ENCODE results near the gene KCTD1. TPM values are rescaled to one million over a fixed set of nuclear protein-coding genes. Genes with fewer than 3 reads are reported as not detected.
A peak's percentile ranks its signal among the peaks of the same experiment; 100 is the strongest.

The KCTD1 gene
- total and polyA plus RNA-seq, 2 of the 4 experiments (the other 2 are of a cell fraction), result 5.0 to 5.8 TPM

DNA sequence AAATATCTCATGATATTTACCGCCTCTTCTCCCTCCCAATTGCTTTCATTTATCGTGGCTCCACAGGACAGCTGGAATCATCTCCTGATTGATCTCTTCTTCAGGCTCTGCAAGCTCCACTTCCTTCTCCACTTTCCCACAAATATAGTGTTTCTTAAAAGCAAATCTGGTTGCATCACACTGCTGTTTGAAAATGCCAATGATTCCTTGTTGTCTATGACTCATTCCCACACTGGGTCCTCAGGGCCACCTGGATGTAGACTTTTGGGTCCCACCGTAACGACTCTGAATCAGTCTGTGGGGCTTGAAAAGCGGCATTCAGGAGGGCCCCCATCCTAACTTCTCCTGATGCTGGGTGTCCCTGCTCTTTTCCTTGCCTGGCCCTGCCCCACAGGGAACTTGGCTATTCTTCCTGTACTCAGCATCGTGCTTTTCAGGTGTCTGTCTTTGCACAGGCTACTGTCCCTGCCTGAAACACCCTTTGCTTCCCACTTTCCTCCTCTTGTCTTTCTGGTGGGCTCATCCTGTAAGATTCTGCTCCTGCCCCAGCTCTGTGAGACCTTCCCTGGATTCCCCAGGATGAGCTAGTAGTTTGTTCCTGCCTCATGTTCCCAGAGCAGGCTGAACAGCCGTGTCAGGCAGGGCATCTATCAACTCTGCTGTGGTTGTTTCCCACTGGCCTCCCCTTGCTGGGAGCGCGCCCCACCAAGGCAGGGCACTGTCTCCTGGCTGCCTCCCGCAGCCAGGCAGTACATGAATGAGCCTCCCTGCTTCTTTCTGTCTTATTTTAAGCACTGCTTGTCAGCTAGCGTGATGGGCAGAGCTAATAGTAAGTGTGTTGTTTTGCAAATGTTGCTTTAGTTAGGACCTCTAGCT, 111.9 kb downstream of the KCTD1 start:
- Histone ChIP-seq H2AFZ (replicated peaks; ENCODE audit: low read length, poor library complexity) (peak overlapping the region; percentile 3), H2AK9ac (replicated peaks; ENCODE audit: low read depth, low read length, poor library complexity) (no peak overlapping the region), H2BK120ac (ENCODE audit: low read depth, low read length) (peak overlapping the region; percentile 80; the same call in 1 of the 2 replicates), H3K36me3 (ENCODE audit: control insufficient read depth, insufficient read depth, low read length) (no peaks in the 10 kb centered on the region), H4K20me1 (ENCODE audit: insufficient read depth, low read length) (no peaks in the 10 kb centered on the region), H3K9ac (ENCODE audit: low read depth, low read length) (no peak overlapping the region), H3K4me3 (ENCODE audit: insufficient read depth, low read depth, low read length) (no peak overlapping the region), H4K8ac (ENCODE audit: low read depth in 2 of 2, low read length in 2 of 2) (peak overlapping the region in 1 of 2 experiments; percentile 38; a peak in 1 of 4 replicates), H2AK5ac (ENCODE audit: low read depth, low read length) (peak overlapping the region; percentile 84), H4K91ac (ENCODE audit: insufficient read depth, low read depth, low read length) (peak overlapping the region; percentile 54), H3K14ac (replicated peaks; ENCODE audit: low read depth, low read length) (no peak overlapping the region), H3K4me2 (ENCODE audit: low read depth, low read length) (no peak overlapping the region; the same call in 1 of the 2 replicates), H2BK20ac (ENCODE audit: low read depth, low read length) (peak overlapping the region; percentile 52), H3K79me1 (ENCODE audit: low read depth in 1 of 2, low read length in 2 of 2) (no peaks in the 10 kb centered on the region), H3K18ac (ENCODE audit: low read depth, low read length) (peak overlapping the region; percentile 17; the same call in 1 of the 2 replicates), H3K4me1 (ENCODE audit: control insufficient read depth, insufficient read depth, low read length) (peaks cover 9% of the 10 kb centered on the region; the same call in 1 of the 2 replicates), H2BK5ac (ENCODE audit: low read depth, low read length, poor library complexity, severe bottlenecking) (no peak overlapping the region), H3K23ac (ENCODE audit: low read depth, low read length) (no peak overlapping the region), H3K9me3 (ENCODE audit: control insufficient read depth, insufficient read depth, low read length) (no peaks in the 10 kb centered on the region), H3K4ac (ENCODE audit: low read depth, low read length) (peak overlapping the region; percentile 58), H2BK15ac (ENCODE audit: low read depth, low read length) (no peak overlapping the region; the same call in 2 of the 3 replicates), H4K5ac (ENCODE audit: low read depth, low read length) (no peak overlapping the region), H3K56ac (ENCODE audit: extremely low read depth, insufficient read depth, low read length) (no peak overlapping the region), H3K9me1 (ENCODE audit: insufficient read depth, low read length) (peaks cover 3% of the 10 kb centered on the region; the same call in 1 of the 2 replicates), H3K27me3 (ENCODE audit: control insufficient read depth, insufficient read depth, low read length) (no peaks in the 10 kb centered on the region; the same call in none of the 2 replicates), H3K27ac (ENCODE audit: insufficient read depth, low read length) (no peak overlapping the region)
- in situ Hi-C loops (cut with MboI; ENCODE audit: low sequenced_read_pairs), result no loop called here
- intact Hi-C loops (cut with micrococcal nuclease), result no loop called here
- peak; percentile 65 for ATAC-seq (ENCODE audit: low read depth)
- DNase-seq, result peak; percentile 89
- POLR2A ChIA-PET (ENCODE audit: unreplicated experiment), result no interaction called here
- CTCF ChIA-PET, result no interaction called here
- no TSS peak for BruUV-seq (replicated peaks)
- dilution Hi-C loops (cut with HindIII; ENCODE audit: low sequenced_read_pairs, unreplicated experiment), result no loop called here
- TF ChIP-seq MAFK (IDR thresholded peaks at IDR 0.05; ENCODE audit: low read depth, low read length), result no peak
- TF ChIP-seq POLR2A (IDR thresholded peaks at IDR 0.05; ENCODE audit: low read depth, low read length), result no peak
- TF ChIP-seq CEBPB (IDR thresholded peaks at IDR 0.05; ENCODE audit: low read depth, low read length), result peak; percentile 90
- peak; percentile 73 for TF ChIP-seq FOS (IDR thresholded peaks at IDR 0.05; ENCODE audit: low read depth, low read length)
- 53% methylated on average over 5 of the region's 11 CpGs; no CpG with 5 or more reads in 1 of the 2 experiments for WGBS, 2 experiments (ENCODE audit: extremely low coverage in 2 of 2, insufficient read length in 1 of 2)
